ENCODE data around the gene SEC16A. TPM values are rescaled to one million over a fixed set of nuclear protein-coding genes. Genes with fewer than 3 reads are reported as not detected.

SEC16A gene
- total and polyA plus RNA-seq, 2 donors (not counting 3 experiments of a cell fraction or from before 2014, with no cell fraction given) = 34.5 to 80.6 TPM

- TF ChIP-seq FOS (IDR thresholded peaks at IDR 0.05; ENCODE audit: borderline replicate concordance, insufficient read depth, low read length) (no peak), EZH2 (IDR thresholded peaks at IDR 0.05; ENCODE audit: borderline replicate concordance, low read depth, low read length, severe bottlenecking) (no peak), POLR2AphosphoS5 (IDR thresholded peaks at IDR 0.05; ENCODE audit: insufficient read depth, low read depth, low read length) (no peak), JUN (IDR thresholded peaks at IDR 0.05; ENCODE audit: borderline replicate concordance, insufficient read depth, insufficient read length, low read depth) (no peak), POLR2A (IDR thresholded peaks at IDR 0.05; ENCODE audit: low read depth, low read length) (no peak), GATA2 (IDR thresholded peaks at IDR 0.05; ENCODE audit: insufficient read depth, insufficient read length, low read depth, low read length) (no peak), MYC (IDR thresholded peaks at IDR 0.05; ENCODE audit: low read depth, low read length) (no peak)
- TF ChIP-seq, protein P1, sequence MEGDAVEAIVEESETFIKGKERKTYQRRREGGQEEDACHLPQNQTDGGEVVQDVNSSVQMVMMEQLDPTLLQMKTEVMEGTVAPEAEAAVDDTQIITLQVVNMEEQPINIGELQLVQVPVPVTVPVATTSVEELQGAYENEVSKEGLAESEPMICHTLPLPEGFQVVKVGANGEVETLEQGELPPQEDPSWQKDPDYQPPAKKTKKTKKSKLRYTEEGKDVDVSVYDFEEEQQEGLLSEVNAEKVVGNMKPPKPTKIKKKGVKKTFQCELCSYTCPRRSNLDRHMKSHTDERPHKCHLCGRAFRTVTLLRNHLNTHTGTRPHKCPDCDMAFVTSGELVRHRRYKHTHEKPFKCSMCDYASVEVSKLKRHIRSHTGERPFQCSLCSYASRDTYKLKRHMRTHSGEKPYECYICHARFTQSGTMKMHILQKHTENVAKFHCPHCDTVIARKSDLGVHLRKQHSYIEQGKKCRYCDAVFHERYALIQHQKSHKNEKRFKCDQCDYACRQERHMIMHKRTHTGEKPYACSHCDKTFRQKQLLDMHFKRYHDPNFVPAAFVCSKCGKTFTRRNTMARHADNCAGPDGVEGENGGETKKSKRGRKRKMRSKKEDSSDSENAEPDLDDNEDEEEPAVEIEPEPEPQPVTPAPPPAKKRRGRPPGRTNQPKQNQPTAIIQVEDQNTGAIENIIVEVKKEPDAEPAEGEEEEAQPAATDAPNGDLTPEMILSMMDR (IDR thresholded peaks at IDR 0.05; ENCODE audit: extremely low read depth in 1 of 2, insufficient read depth in 1 of 2, low read depth in 1 of 2, low read length in 2 of 2) = no peak
- TF ChIP-seq, protein P2, sequence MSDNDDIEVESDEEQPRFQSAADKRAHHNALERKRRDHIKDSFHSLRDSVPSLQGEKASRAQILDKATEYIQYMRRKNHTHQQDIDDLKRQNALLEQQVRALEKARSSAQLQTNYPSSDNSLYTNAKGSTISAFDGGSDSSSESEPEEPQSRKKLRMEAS (IDR thresholded peaks at IDR 0.05; ENCODE audit: insufficient read depth, insufficient read length) = no peak
- Histone ChIP-seq H3K4me1 (ENCODE audit: control insufficient read depth, extremely low read depth, insufficient read depth, low read length) (peaks cover 16% of the 10 kb centered on the region), H2AFZ (ENCODE audit: low read depth, low read length) (no peak overlapping the region), H4K20me1 (replicated peaks; ENCODE audit: control insufficient read depth, extremely low read depth, insufficient read depth, low read length) (no peaks in the 10 kb centered on the region), H3K79me2 (ENCODE audit: control insufficient read depth, insufficient read depth, low read length) (peaks cover 55% of the 10 kb centered on the region), H3K9me3 (replicated peaks; ENCODE audit: control insufficient read depth, insufficient read depth, low read length) (no peaks in the 10 kb centered on the region), H3K4me2 (ENCODE audit: insufficient read depth, low read length) (peak overlapping the region; percentile 89), H3K4me3 (replicated peaks in 1 of 3; ENCODE audit: insufficient read depth in 1 of 3, low read depth in 1 of 3, low read length in 3 of 3) (peak overlapping the region in 2 of 3 experiments; percentile 88 to 94), H3K27ac (ENCODE audit: insufficient read depth, low read depth, low read length) (no peak overlapping the region), H3K9me1 (replicated peaks; ENCODE audit: control insufficient read depth, extremely low read depth, insufficient read depth, low read length) (no peaks in the 10 kb centered on the region), H3K27me3 (ENCODE audit: control insufficient read depth in 2 of 2, insufficient read depth in 2 of 2, low read length in 2 of 2) (no peaks in the 10 kb centered on the region), H3K36me3 (ENCODE audit: control insufficient read depth in 2 of 2, extremely low read depth in 1 of 2, insufficient read depth in 2 of 2, low read length in 2 of 2) (peaks cover 9 to 11% of the 10 kb centered on the region in 2 experiments), H3K9ac (replicated peaks; ENCODE audit: extremely low read depth, insufficient read depth, low read length) (peak overlapping the region; percentile 98)
- dilution Hi-C loops (cut with MboI; ENCODE audit: extremely low pct_ligation_motif_present, low sequenced_read_pairs) = loop anchor here (10.0 kb wide), 1 partner anchor 73 kb away; no protein-coding TSS in a partner anchor
- intact Hi-C loops (cut with micrococcal nuclease) = loop anchor here (5.0 kb wide), 1 partner anchor 231 kb away; the partner anchor contains the start of gene DIPK1B
- POLR2A ChIA-PET = no interaction called here
- peak; percentile 77 for FAIRE-seq
- BruUV-seq (replicated peaks) = TSS peak; percentile 54
- no peak for DNase-seq (ENCODE audit: low read depth, low spot score)
- CTCF ChIA-PET = no interaction called here
These were observed 1.3 kb downstream of the SEC16A start for GRCh38 chr9:136481558-136481957.

Measured in endothelial cell of umbilical vein (primary cell).